Adipose tissue (tissue), 3 donors: Measurements from ENCODE around the gene RNF112. TPM values are rescaled to one million over a fixed set of nuclear protein-coding genes. Genes with fewer than 3 reads are reported as not detected.

ENCODE experiments used
- H3K27ac ChIP-seq: one replicate; pipeline ENCODE4 v1.5.1; 2013; ENCODE audit warnings: low read depth, low read length
- WGBS, 3 donors: extraction: QIAGEN DNeasy Blood & Tissue Kit; methylation state at CpG; one replicate each; pipeline ENCODE4 v1.1.7; 2013; 5-methylcytosine and 5-hydroxymethylcytosine counted together
- polyA plus RNA-seq, 3 donors: library from polyadenylated mRNA; stranded (reverse); fragments of 200-250 nt; gene quantifications; one replicate each; pipeline ENCODE4 v1.2.3, GENCODE V29; 2013
- donor health status: healthy with polysubstance abuse.
- donor health status: Bipolar disorder and iron deficiency.
- donor health status: healthy.

The RNF112 gene
- polyA plus RNA-seq, 3 donors, result 0.54 to 3.6 (median 0.84) TPM

DNA sequence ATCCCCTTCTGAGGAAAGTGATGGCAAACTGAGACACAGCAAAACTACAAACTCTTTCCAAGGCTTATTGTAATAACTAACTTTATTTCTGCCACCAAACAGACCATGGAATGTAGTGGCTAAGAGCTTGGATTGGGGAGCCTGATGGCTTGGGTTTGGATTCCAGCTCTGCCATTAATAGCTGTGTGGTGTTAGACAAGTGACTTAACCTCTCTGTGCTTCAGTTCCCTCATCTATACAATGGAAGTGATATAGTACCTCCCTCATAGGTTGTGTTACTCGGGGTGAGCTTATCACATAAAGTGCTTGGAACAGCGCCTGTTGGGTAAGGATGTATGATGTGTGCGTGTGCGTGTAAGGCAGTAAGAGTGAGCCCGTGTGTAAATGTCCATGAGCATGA lies 5.9 kb upstream of the RNF112 start:
- 93 to 94% (median 94%) methylated on average over 5 of the region's 5 CpGs for WGBS, 3 donors
- no peak overlapping the region for H3K27ac ChIP-seq

GRCh38 chr17:19407601-19408345 lies 3.3 kb upstream of the RNF112 start:
- no peak overlapping the region for H3K27ac ChIP-seq
- 96 to 97% (median 97%) methylated on average over 10 of the region's 10 CpGs for WGBS, 3 donors

DNA sequence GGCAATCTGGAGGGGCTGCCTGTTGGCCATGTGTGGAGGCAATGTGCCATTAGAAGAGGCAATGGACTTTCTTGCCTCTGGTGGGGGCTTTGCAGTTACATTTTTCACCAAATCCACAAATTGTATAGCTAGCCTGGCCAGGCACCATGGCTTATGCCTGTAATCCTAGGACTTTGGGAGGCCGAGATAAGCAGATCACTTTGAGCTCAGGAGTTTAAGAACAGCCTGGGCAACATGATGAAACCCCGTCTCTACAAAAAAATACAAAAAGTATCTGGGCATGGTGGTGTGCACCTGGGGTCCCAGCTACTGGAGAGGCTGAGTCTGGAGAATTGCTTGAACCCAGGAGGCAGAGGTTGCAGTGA lies 2.7 kb upstream of the RNF112 start:
- H3K27ac ChIP-seq, result no peak overlapping the region
- 93 to 98% (median 93%) methylated on average over 2 of the region's 2 CpGs for WGBS, 3 donors

DNA sequence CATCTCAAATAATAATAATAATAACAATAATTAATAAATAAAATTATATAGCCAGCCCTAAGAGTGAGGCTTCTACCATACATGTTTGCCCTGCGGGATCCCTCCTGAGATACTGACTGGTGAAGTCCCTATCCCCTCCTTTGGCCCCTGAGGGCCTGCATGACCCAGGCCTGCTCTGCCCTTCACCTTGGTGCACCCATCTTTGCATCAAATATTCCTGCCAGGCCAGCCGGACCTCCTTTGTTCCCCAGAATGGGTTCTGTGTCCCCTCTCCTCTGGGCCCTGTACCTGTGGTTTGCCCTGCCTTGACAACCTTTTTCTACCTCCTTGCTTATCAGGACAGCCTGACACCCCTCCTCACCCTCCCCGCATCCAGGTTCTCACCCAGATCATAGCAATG lies 2.0 kb upstream of the RNF112 start:
- no peak overlapping the region for H3K27ac ChIP-seq
- 90 to 96% (median 96%) methylated on average over 3 of the region's 3 CpGs for WGBS, 3 donors

DNA sequence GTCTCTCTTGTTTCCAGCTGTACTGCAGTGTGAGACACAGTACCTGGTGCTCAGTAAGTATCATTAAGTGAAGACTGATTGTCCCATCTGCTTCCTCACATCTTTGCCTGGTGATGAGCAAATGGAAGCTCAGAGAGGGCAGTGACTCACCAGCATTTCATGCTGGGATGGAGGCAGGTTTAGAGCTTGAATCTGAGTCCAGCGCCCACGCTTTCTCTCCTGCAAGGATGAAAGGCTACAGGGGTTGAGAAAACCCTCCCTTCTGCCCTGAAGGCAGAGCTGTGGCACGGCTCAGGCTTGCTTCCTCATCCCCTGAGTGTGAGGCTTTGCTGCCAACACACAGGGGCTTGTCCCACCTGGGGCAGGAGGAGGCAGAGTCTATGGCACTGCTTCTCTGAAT lies 1.5 kb upstream of the RNF112 start:
- WGBS, 3 donors, result 79 to 86% (median 80%) methylated on average over 3 of the region's 3 CpGs

DNA sequence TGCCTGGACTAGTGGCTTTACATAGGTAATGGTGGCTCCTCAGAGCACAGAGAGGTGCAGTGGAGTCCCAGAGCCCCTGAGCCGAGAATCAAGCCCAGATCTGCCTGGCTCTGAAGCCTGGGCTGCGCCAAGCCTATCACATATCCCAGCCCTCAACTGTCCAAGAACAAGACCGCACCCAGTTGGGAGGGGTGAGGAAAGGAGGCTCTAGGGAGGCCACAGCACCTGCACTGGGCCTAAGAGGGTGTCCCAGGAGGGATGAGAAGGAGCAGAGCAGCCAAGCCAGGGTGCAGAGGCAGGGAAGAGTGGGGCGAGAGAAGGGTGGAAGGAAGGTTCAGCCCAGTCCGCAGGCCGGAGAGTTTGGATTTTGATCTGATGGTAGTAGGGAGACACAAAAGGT lies 941 bp upstream of the RNF112 start:
- no peak overlapping the region for H3K27ac ChIP-seq
- 86 to 94% (median 93%) methylated on average over 6 of the region's 6 CpGs for WGBS, 3 donors

More for the DNA sequence above, 1.5 kb upstream of the RNF112 start:
- H3K27ac ChIP-seq, result no peak overlapping the region

- H3K27ac ChIP-seq, result no peak overlapping the region
- WGBS, 3 donors, result 63 to 76% (median 66%) methylated on average over 8 to 9 of the region's 9 CpGs
These were observed 599 bp downstream of the RNF112 start for GRCh38 chr17:19411631-19412030.

DNA sequence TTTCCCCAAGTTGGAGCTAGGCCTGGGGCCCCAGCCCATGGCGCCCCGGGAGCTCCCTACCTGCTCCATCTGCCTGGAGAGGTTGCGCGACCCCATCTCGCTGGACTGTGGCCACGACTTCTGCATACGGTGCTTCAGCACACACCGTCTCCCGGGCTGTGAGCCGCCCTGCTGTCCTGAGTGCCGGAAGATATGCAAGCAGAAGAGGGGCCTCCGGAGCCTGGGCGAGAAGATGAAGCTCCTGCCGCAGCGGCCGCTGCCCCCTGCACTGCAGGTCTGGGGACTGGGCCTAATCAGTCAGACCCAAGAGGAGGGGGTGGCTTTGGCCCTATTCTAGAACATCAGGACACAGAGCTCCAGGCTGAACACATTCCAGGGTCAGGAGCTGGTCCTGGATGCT lies 1.5 kb downstream of the RNF112 start:
- 81 to 95% (median 95%) methylated on average over 16 of the region's 16 CpGs for WGBS, 3 donors
- H3K27ac ChIP-seq, result no peak overlapping the region

DNA sequence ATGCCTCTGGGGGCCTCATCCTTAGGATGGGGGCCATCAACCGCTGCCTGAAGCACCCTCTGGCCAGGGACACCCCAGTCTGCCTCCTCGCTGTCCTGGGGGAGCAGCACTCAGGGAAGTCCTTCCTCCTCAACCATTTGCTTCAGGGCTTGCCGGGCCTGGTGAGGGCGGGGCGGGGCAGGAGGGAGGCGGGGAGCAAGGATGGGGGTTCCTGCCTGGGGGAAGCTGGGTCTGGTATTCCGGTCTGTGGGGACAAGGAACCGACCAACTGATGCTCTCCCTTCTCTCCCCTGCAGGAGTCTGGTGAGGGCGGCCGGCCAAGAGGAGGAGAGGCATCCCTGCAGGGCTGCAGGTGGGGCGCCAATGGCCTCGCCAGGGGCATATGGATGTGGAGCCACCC lies 2.0 kb downstream of the RNF112 start:
- WGBS, 3 donors, result 79 to 93% (median 90%) methylated on average over 12 of the region's 12 CpGs
- no peak overlapping the region for H3K27ac ChIP-seq

DNA sequence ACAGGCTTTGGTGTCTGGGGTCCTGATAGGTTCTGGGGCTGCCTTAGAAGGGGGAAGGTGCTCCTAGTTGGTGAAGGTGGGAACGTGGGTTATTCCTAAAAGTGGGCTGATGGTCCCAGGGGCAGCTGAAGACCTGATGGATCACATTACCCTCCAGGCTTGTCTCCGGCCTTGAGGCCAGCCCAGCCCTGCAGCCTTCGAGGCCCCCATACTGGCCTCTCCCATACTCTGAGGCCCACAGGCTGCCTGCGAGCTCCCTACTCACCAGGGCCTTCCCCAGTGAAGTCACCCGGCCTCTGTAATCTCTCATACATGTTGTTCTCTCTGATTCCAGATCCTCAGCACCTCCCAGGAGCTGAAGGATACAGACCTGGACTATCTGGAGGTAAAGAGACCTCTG lies 2.7 kb downstream of the RNF112 start:
- WGBS, 3 donors, result 74 to 81% (median 80%) methylated on average over 5 of the region's 5 CpGs
- no peak overlapping the region for H3K27ac ChIP-seq

- no peak overlapping the region for H3K27ac ChIP-seq
- WGBS, 3 donors, result 84 to 92% (median 91%) methylated on average over 26 to 28 of the region's 28 CpGs
These were observed 3.6 kb downstream of the RNF112 start for GRCh38 chr17:19414396-19415280.

DNA sequence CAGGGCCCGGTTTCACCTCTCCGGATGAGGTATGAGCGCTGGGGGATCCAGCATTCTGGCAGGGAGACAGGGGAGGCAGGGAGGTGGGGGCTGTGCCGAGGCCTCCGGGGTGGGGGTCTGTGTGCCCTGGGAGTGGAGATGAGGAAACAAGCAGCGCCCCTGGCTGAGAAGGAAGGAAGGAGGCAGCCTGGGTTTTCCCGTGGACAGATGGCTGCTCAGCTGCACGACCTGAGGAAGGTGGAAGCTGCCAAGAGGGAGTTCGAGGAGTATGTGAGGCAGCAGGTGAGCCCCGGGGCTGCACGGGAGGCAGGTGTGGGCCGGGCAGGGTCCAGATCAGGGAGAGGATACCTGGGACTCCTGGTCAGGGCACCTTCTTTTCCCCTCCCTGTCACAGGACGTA lies 4.3 kb downstream of the RNF112 start:
- H3K27ac ChIP-seq, result no peak overlapping the region
- 63 to 83% (median 72%) methylated on average over 12 to 13 of the region's 13 CpGs for WGBS, 3 donors

DNA sequence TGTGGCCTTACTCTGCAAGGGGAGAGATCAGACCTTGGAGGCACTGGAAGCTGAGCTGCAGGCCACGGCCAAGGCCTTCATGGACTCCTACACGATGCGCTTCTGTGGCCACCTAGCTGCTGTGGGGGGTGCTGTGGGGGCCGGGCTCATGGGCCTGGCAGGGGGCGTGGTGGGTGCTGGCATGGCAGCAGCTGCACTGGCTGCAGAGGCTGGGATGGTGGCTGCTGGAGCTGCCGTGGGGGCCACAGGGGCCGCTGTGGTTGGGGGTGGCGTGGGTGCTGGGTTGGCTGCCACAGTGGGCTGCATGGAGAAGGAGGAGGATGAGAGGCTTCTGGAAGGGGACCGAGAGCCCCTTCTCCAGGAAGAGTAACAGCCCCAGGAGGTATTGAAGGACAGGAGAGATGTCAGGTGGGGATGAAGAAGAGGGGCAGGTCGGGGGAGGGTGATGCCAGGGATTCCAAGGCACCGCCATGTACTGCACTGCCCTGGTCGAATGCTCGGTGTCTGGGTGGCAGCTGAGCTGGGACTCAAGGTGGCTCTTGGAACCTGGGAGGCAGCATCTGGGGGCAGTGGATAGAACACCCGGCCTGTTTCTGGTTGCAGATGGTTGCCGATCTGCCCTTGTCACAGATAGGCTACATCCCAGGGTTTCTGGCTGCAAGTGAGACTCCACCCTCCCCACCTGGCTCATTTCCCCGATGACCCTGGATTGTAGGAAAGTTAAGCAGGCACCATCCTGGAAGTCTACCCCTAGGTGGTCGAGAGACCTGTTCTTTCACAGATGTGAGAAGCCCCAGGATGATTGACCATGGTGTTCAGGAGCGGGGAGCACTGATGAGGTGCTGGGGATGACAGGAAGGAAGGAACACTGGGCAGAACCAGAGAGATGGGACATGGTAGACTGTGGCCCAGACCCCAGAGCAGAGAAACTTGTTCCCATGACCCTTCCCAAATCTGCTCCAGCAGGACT lies 5.1 kb downstream of the RNF112 start:
- H3K27ac ChIP-seq, result no peak overlapping the region
- WGBS, 3 donors, result 83 to 96% (median 94%) methylated on average over 18 of the region's 18 CpGs

GRCh38 chr17:19417611-19418010 lies 6.6 kb downstream of the RNF112 start:
- no peak overlapping the region for H3K27ac ChIP-seq
- 52 to 63% (median 58%) methylated on average over 3 of the region's 3 CpGs for WGBS, 3 donors

DNA sequence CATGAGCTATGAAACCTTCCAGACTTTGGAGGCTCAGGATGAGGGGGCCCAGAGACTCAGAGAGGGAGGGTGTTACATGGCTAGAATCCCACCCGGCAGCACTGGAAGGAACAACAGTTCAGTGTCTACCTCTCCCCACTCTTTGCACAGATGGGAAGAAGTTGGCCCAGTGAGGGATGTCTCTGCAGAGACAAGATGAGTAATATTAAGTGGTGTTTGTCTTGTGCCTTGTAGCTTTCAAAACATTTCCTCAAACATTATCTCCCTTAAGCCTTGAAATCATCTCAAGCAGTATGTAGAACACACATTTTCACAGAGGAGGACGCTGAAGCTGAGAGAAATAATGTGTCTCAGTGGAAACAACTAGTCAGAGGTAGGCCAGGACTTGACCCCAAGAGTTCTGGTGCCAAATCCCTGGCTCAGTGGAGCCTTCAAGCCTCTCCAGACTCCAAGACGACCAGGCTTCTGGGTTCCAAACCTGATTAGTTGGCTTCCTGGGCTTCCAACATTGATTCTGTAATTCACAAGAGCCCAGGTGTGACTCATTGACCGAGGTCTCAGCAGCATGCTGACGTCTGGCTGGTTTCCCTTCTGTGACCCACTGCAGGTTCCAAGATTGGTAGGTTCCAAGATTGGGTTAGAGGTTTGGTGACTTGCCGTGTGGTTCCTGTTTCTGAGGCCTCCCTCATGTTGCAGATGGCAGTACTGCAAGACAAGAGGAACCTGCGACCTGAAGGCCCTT lies 7.4 kb downstream of the RNF112 start:
- H3K27ac ChIP-seq, result no peak overlapping the region
- WGBS, 3 donors, result 51 to 65% (median 52%) methylated on average over 7 of the region's 7 CpGs

GRCh38 chr17:19421219-19421618 lies 10.2 kb downstream of the RNF112 start:
- 53 to 81% (median 75%) methylated on average over 4 of the region's 4 CpGs for WGBS, 3 donors
- H3K27ac ChIP-seq, result no peak overlapping the region

DNA sequence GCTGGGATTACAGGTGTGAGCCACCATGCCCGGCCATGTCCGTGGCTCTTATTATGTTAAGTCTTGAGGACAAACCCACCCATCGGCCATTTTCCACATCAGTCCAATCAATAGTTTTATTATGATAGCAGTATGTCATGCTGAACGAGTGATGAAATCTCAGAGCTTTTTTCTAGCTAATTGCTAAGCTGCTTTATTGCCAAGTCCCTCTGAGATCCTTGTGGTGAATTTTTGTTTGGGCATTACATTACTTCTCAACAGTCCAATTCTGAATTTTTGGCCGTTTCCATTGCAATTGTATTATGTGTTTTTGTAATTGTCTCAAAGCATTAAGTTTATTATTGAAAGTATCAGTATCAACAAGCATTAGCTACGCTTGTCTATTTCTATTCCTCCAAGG lies 10.9 kb downstream of the RNF112 start:
- WGBS, 3 donors, result 82 to 87% (median 85%) methylated on average over 6 of the region's 6 CpGs
- no peak overlapping the region for H3K27ac ChIP-seq
